ENCODE data around the gene SYNGR2.

The SYNGR2 gene

DNA sequence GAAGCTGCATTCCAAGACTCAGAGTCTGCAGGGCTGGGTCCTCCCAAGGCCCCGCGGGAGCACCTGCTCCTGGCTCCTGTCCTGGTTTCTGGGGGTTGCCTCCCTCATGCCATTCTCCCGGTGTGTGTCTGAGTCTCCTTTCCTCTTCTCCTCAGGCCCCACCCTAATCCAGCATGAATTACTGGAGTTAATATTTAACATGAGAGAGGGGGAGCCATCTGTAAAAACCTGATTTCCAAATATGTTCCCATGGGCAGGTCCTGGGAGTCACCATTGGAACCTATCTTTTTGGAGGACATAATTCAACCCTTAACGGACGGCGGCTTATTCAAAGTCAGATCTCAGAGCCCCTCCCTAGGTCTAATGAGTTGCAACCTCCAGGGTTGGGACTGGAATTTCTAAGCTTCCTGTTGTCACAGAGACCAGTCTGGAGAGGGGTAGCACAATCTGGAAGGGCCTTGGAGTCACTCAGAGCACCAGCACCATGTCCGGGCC lies 16.8 kb upstream of the SYNGR2 start:
- no peak overlapping the region for H3K27ac ChIP-seq
- in situ Hi-C loops (cut with HindIII; ENCODE audit: low pct_ligation_motif_present, low sequenced_read_pairs), result no loop called here
- DNase-seq, result no peak

DNA sequence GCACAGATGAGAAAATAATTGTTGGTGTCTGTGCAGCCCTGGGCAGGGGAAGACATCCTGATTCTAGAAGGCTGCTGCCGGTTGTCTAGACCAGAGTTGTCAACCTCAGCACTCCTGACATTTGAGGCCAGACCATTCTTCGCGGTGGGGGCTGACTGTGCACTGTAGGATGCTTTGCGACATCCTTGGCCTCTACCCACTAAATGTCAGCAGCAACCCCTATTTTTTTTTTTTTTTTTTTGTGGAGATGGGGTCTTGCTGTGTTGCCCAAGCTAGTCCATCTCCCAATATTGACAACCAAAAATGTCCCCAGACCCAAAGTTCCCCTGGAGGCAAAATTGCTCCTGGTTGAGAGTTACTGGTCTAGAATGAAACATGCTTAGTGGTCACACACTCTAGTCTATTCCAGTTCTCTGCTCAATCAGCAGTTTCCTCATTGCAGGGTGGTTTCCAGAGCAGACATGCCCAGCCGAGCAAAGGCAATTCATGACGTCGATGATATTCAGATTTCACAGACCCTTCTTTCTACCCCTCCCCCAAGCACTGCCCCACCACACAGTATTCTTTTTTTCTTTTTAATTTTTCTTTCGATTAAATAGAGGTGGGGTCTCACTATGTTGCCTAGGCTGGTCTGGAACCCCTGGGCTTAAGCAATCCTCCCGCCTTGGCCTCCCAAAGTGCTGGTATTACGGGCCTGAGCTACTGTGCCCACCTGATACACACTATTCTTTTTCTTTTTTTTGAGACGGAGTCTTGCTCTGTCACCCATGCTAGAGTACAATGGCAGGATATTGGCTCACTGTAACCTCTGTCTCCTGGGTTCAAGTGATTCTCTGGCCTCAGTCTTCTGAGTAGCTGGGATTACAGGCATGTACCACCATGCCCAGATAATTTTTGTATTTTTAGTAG lies 13.2 kb upstream of the SYNGR2 start:
- H3K27ac ChIP-seq, result no peak overlapping the region
- H3K27me3 ChIP-seq (replicated peaks), result no peaks in the 10 kb centered on the region
- no peak overlapping the region for H3K4me3 ChIP-seq (ENCODE audit: low read depth, low read length)
- in situ Hi-C loops (cut with HindIII; ENCODE audit: low pct_ligation_motif_present, low sequenced_read_pairs), result no loop called here
- TF ChIP-seq, protein P1, sequence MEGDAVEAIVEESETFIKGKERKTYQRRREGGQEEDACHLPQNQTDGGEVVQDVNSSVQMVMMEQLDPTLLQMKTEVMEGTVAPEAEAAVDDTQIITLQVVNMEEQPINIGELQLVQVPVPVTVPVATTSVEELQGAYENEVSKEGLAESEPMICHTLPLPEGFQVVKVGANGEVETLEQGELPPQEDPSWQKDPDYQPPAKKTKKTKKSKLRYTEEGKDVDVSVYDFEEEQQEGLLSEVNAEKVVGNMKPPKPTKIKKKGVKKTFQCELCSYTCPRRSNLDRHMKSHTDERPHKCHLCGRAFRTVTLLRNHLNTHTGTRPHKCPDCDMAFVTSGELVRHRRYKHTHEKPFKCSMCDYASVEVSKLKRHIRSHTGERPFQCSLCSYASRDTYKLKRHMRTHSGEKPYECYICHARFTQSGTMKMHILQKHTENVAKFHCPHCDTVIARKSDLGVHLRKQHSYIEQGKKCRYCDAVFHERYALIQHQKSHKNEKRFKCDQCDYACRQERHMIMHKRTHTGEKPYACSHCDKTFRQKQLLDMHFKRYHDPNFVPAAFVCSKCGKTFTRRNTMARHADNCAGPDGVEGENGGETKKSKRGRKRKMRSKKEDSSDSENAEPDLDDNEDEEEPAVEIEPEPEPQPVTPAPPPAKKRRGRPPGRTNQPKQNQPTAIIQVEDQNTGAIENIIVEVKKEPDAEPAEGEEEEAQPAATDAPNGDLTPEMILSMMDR (IDR thresholded peaks at IDR 0.05; ENCODE audit: low read depth, low read length, missing control alignments), result no peak
- H3K36me3 ChIP-seq (replicated peaks), result no peaks in the 10 kb centered on the region
- DNase-seq, result no peak

More for the DNA sequence above, 16.8 kb upstream of the SYNGR2 start:
- Histone ChIP-seq H3K4me3 (ENCODE audit: low read depth, low read length) (no peak overlapping the region), H3K36me3 (replicated peaks) (no peaks in the 10 kb centered on the region), H3K27me3 (replicated peaks) (no peaks in the 10 kb centered on the region)
- TF ChIP-seq, protein P1 (IDR thresholded peaks at IDR 0.05; ENCODE audit: low read depth, low read length, missing control alignments), result no peak

DNA sequence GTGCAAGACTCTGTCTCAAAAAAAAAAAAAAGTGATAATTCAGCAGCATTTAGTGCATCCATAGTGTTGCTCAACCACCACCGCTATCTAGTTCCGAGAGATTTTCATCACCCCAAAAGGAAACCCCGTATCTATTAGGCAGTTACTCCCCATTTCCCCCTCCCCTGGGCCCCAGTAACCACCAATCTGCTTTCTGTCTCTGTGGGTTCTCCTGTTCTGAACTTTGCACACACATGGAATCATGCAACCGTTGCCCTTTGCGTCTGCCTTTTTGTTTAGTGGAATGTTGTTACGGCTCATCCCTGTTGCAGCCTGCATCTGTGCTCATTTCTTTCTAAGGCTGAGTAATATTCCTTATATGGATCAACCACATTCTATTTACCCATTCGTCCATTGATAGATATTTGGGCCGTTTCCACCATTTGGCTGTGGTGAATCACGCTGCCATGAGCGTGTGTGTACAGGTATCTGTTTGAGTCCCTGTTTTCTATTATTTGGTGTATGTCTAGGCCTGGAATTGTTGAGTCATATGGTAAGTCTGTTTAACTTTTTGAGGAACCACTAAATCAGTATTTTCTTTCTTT lies 8.7 kb upstream of the SYNGR2 start:
- TF ChIP-seq, protein P1 (IDR thresholded peaks at IDR 0.05; ENCODE audit: low read depth, low read length, missing control alignments), result no peak
- H3K36me3 ChIP-seq (replicated peaks), result no peaks in the 10 kb centered on the region
- DNase-seq, result no peak
- H3K27ac ChIP-seq, result no peak overlapping the region
- in situ Hi-C loops (cut with HindIII; ENCODE audit: low pct_ligation_motif_present, low sequenced_read_pairs), result no loop called here
- no peaks in the 10 kb centered on the region for H3K27me3 ChIP-seq (replicated peaks)
- no peak overlapping the region for H3K4me3 ChIP-seq (ENCODE audit: low read depth, low read length)

DNA sequence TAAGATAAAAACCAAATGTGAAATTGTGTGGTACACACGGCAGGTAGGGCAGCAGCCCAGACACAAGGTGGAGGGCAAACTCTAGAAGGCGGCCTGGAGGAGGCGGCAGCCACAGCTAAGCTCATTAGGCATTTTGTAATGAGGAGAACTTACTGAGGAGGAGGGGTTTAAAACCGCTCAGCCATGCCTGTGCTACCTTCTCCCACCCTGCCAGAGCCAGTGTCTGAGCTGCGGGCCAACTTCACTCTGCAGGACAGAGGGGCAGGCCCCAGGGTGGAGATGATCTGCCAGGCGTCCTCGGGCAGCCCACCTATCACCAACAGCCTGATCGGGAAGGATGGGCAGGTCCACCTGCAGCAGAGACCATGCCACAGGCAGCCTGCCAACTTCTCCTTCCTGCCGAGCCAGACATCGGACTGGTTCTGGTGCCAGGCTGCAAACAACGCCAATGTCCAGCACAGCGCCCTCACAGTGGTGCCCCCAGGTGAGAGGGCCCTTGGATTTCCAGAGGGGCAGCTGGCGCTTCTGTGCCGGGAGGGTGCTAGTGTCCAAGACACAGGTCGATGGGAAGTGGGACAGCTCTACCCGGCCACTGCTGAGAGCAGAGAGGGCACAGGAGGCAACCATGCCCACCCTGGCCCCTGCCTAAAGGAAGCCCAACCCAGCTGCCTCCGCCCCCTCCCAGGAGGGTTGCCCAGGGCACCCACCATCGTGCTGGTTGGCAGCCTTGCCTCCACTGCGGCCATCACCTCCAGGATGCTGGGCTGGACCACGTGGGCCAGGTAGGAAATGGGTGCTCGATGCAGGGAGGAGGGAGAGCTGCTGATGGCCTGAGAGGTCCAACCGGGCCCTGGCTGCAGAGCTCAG lies 4.3 kb upstream of the SYNGR2 start:
- Histone ChIP-seq H3K4me3 (ENCODE audit: low read depth, low read length) (no peak overlapping the region), H3K36me3 (replicated peaks) (no peaks in the 10 kb centered on the region), H3K27me3 (replicated peaks) (no peaks in the 10 kb centered on the region), H3K27ac (no peak overlapping the region)
- DNase-seq, result no peak
- TF ChIP-seq, protein P1 (IDR thresholded peaks at IDR 0.05; ENCODE audit: low read depth, low read length, missing control alignments), result no peak
- in situ Hi-C loops (cut with HindIII; ENCODE audit: low pct_ligation_motif_present, low sequenced_read_pairs), result no loop called here

DNA sequence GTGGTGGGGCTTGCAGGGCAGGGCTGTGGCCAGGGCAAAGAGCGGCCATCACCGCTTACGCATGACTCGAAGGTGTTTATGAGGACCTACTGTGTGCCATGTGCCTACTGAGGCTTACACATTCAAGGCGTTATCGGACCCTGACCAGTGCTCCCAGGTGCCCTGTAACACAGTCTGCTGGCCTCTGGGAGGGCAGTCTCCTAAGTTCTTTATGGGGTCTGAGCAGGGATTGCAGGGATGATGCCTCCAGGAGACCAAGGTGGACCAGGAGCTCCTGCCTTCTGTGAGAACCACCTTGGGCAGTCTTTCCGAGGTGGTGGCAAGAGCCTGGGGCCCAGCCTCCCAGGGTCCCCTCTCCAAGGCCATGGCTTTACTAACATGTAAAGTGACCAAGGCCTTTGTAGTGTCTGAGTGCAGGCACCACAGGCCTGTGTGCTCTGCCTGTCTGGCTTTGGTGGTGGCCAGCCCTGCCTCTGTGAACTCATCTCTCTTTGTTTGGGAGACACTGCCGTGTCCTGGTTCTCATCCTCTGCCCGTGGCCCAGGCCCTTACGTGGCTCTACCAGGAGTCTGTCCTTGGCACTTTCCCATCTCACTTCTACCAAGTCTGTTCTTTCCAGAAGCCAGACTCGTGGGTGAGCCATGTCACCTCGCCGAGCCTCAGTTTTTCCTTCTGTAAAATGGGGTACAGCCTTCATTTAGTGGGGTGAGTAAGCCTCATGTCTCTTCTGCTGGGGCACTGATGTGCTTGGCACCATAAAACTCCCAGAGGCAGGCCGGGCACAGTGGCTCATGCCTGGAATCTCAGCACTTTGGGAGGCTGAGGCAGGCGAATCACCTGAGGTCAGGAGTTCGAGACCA lies 3.4 kb upstream of the SYNGR2 start:
- Histone ChIP-seq H3K4me3 (ENCODE audit: low read depth, low read length) (no peak overlapping the region), H3K27me3 (replicated peaks) (no peaks in the 10 kb centered on the region), H3K36me3 (replicated peaks) (no peaks in the 10 kb centered on the region), H3K27ac (no peak overlapping the region)
- DNase-seq, result no peak
- TF ChIP-seq, protein P1 (IDR thresholded peaks at IDR 0.05; ENCODE audit: low read depth, low read length, missing control alignments), result no peak
- in situ Hi-C loops (cut with HindIII; ENCODE audit: low pct_ligation_motif_present, low sequenced_read_pairs), result no loop called here
